Nephron progenitor cell (in vitro differentiated cells): ENCODE data around the gene NUP210.
A peak's percentile ranks its signal among the peaks of the same experiment; 100 is the strongest.

Experiments used
- DNase-seq: peaks from one replicate; pipeline ENCODE4 v3.0.0; 2021
- H3K27ac Mint-ChIP-seq: 2 replicates; pipeline ENCODE4 v1.8.0; 2021; ENCODE audit warnings: mild to moderate bottlenecking, moderate library complexity, mixed read lengths
- H3K27me3 Mint-ChIP-seq: 2 replicates; pipeline ENCODE4 v1.8.0; 2021; ENCODE audit warnings: mild to moderate bottlenecking, low read depth, mixed read lengths; ENCODE audit not compliant: poor library complexity
- H3K36me3 Mint-ChIP-seq: 2 replicates; pipeline ENCODE4 v1.8.0; 2021; ENCODE audit warnings: low read depth, mixed read lengths
- H3K4me1 Mint-ChIP-seq: 2 replicates; pipeline ENCODE4 v1.8.0; 2021; ENCODE audit warnings: mixed read lengths
- H3K4me3 Mint-ChIP-seq: 2 replicates; pipeline ENCODE4 v1.8.0; 2021; ENCODE audit warnings: mild to moderate bottlenecking, moderate library complexity, mixed read lengths
- H3K9me3 Mint-ChIP-seq: 2 replicates; pipeline ENCODE4 v1.8.0; 2021; ENCODE audit warnings: mild to moderate bottlenecking, moderate library complexity, mixed read lengths
- CTCF ChIP-seq: fragments of 200-600 bp; sonication (generic); IDR thresholded peaks from 2 replicates; pipeline ENCODE4 v1.5.0; 2021; ENCODE audit warnings: antibody characterized with exemption

The NUP210 gene

DNA sequence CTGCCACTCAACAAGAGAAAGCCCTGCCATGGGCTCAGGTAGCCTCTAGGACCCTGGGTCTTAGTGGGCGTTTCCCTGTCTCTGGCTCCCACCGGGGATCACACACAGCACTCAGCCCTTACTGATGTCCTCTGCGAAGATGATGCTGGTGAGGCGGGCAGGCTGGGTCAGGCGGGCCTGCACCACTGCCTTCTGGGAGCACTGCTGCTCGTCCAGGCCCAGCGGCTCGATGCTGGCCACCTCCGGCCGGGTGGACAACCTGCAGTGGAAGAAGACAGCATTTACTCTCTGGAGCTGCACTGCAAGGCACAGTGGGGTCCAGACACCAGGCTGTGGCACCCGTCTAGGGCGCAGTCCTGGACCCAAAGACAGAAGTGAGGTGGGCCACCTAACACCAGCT is 20.5 kb downstream of the NUP210 start:
- no peaks in the 10 kb centered on the region for H3K27me3 Mint-ChIP-seq
- no peaks in the 10 kb centered on the region for H3K9me3 Mint-ChIP-seq
- peaks cover 7% of the 10 kb centered on the region for H3K36me3 Mint-ChIP-seq
- no peak for TF ChIP-seq CTCF
- H3K27ac Mint-ChIP-seq: no peak overlapping the region
- H3K4me3 Mint-ChIP-seq: no peak overlapping the region
- peaks cover 15% of the 10 kb centered on the region for H3K4me1 Mint-ChIP-seq
- no peak for DNase-seq

- Mint-ChIP-seq H3K36me3 (peaks cover 7% of the 10 kb centered on the region), H3K27ac (no peak overlapping the region), H3K9me3 (no peaks in the 10 kb centered on the region), H3K4me1 (peaks cover 6% of the 10 kb centered on the region), H3K27me3 (no peaks in the 10 kb centered on the region), H3K4me3 (no peak overlapping the region)
- TF ChIP-seq CTCF: no peak
- no peak for DNase-seq
Observed at GRCh38 chr3:13397316-13397715, 22.8 kb downstream of the NUP210 start.

GRCh38 chr3:13394363-13394762 is 25.8 kb downstream of the NUP210 start:
- H3K4me1 Mint-ChIP-seq: no peaks in the 10 kb centered on the region
- H3K27ac Mint-ChIP-seq: no peak overlapping the region
- no peak for TF ChIP-seq CTCF

DNA sequence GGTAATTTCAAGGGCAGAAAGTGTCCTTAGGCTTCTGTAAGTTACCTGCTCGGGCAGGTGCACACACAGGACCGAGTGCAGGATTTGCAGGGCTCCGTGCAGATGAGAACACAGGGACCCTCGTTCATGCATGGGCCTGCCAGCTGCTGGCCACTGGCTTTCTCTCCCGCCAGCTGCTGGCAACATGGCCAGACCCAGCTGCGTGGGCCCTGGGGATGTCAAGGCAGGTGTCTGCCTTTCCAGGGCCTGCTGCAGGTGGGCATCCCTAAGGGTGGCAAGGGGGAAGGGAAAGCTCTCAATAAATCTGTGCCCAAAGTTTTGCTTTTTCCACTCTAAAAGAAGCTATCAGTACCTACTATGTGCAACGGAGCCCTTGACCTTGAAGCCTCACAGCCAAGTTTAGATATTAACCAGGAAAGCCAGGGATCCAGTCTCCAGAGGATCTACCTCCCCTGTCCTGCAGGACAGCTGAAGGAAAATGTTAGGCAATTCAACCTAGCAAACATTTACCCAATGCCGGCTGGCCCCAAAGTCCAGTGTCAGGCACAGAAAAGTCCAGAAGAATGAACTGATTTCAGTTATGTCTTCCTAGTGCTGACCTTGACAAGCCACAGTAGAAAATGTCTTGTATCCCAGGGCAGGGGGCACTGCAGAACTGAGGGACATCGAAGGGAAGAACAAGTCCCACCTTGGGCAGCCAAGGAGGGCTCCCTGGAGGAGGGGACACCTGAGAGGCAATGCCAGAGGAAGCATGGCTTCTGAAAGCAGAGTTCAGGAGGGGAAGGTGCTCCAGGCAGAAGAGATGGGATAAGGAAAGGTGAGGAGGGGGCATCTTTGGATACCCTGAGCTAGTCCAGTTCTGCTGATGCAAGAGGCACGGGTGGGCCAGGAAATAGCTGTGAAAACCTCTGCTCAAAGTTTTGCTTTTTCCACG is 26.4 kb downstream of the NUP210 start:
- no peak overlapping the region for H3K27ac Mint-ChIP-seq
- no peaks in the 10 kb centered on the region for H3K4me1 Mint-ChIP-seq
- no peak overlapping the region for H3K4me3 Mint-ChIP-seq
- no peak for DNase-seq
- H3K36me3 Mint-ChIP-seq: peaks cover 7% of the 10 kb centered on the region
- TF ChIP-seq CTCF: no peak
- H3K9me3 Mint-ChIP-seq: no peaks in the 10 kb centered on the region
- no peaks in the 10 kb centered on the region for H3K27me3 Mint-ChIP-seq

More at GRCh38 chr3:13394363-13394762, 25.8 kb downstream of the NUP210 start:
- Mint-ChIP-seq H3K4me3 (no peak overlapping the region), H3K36me3 (peaks cover 7% of the 10 kb centered on the region), H3K27me3 (no peaks in the 10 kb centered on the region), H3K9me3 (no peaks in the 10 kb centered on the region)
- no peak for DNase-seq

- H3K27me3 Mint-ChIP-seq: no peaks in the 10 kb centered on the region
- peak; percentile 12 for TF ChIP-seq CTCF
- H3K9me3 Mint-ChIP-seq: no peaks in the 10 kb centered on the region
- DNase-seq: no peak
- H3K4me1 Mint-ChIP-seq: no peaks in the 10 kb centered on the region
- H3K27ac Mint-ChIP-seq: no peak overlapping the region
- peaks cover 7% of the 10 kb centered on the region for H3K36me3 Mint-ChIP-seq
- no peak overlapping the region for H3K4me3 Mint-ChIP-seq
Observed at GRCh38 chr3:13391308-13391707, 28.8 kb downstream of the NUP210 start.

GRCh38 chr3:13389378-13389777 is 30.7 kb downstream of the NUP210 start:
- H3K27ac Mint-ChIP-seq: no peak overlapping the region
- H3K4me1 Mint-ChIP-seq: no peaks in the 10 kb centered on the region
- no peaks in the 10 kb centered on the region for H3K27me3 Mint-ChIP-seq
- H3K36me3 Mint-ChIP-seq: peaks cover 7% of the 10 kb centered on the region
- H3K9me3 Mint-ChIP-seq: no peaks in the 10 kb centered on the region
- no peak for TF ChIP-seq CTCF
- H3K4me3 Mint-ChIP-seq: no peak overlapping the region
- DNase-seq: no peak
